Measurements from ENCODE around the gene TMEM8B. TPM values are rescaled to one million over a fixed set of nuclear protein-coding genes. Genes with fewer than 3 reads are reported as not detected.

TMEM8B gene
- total and polyA plus RNA-seq, 10 of the 15 experiments (the other 5 are each of a cell fraction or from before 2014, with no cell fraction given) = 0.19 to 7.6 (median 2.5) TPM

DNA sequence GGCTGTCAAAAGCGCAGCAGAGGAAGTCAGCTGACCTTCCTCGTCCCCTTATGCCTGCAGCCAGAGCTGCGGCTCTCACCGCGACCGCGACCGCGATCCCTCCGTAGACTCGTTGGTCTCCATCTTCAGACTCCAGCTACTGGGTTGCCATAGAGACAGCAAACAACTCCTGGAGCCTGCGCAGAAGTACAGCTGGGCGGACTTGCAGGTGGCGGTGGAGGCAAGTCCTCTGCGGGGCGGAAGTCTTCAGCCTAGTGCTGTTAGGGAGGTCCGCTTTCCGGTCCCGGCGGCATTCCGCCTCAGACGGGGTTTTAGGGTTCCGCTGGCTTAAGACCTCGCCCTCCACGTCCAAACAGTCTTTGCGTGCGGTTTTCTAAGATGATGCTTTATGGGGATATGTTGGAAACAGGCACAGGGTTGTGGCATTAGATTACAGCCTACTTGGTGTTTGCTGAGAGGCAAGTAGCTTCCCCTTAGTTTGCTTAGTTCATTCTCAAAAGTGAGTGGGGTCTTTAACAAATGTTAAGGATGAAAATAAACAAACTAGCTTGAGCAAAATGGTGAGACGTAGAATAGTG lies 16.9 kb upstream of the TMEM8B start, which contains the start of gene SPAG8 (continued):
- TF ChIP-seq, protein P1, sequence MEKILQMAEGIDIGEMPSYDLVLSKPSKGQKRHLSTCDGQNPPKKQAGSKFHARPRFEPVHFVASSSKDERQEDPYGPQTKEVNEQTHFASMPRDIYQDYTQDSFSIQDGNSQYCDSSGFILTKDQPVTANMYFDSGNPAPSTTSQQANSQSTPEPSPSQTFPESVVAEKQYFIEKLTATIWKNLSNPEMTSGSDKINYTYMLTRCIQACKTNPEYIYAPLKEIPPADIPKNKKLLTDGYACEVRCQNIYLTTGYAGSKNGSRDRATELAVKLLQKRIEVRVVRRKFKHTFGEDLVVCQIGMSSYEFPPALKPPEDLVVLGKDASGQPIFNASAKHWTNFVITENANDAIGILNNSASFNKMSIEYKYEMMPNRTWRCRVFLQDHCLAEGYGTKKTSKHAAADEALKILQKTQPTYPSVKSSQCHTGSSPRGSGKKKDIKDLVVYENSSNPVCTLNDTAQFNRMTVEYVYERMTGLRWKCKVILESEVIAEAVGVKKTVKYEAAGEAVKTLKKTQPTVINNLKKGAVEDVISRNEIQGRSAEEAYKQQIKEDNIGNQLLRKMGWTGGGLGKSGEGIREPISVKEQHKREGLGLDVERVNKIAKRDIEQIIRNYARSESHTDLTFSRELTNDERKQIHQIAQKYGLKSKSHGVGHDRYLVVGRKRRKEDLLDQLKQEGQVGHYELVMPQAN (conservative IDR thresholded peaks at IDR 0.05) = peak; percentile 94
- TF ChIP-seq SMC3 (IDR thresholded peaks at IDR 0.05; ENCODE audit: borderline replicate concordance, low read length) (no peak), SRF (IDR thresholded peaks at IDR 0.05; ENCODE audit: low read depth in 2 of 2, low read length in 2 of 2) (peak in 1 of 2 experiments; percentile 90; a peak in 2 of 4 replicates), RB1 (IDR thresholded peaks at IDR 0.05; ENCODE audit: borderline replicate concordance) (peak; percentile 68; the same call in 1 of the 2 replicates), CBX3 (IDR thresholded peaks at IDR 0.05; ENCODE audit: borderline replicate concordance, low read depth) (no peak), TCF7 (IDR thresholded peaks at IDR 0.05; ENCODE audit: borderline replicate concordance) (0 out of 2 replicates have a peak, but pooled peaks have one; percentile 60), KLF5 (IDR thresholded peaks at IDR 0.05; ENCODE audit: partially characterized antibody) (peak; percentile 65), KDM1A (IDR thresholded peaks at IDR 0.05; ENCODE audit: borderline replicate concordance) (no peak), TCF3 (IDR thresholded peaks at IDR 0.05; ENCODE audit: borderline replicate concordance, insufficient read depth, low read depth, low read length) (peak; percentile 60; the same call in 1 of the 2 replicates), SREBF2 (IDR thresholded peaks at IDR 0.05; ENCODE audit: low read length) (peak; percentile 56; the same call in 1 of the 2 replicates), CHD4 (IDR thresholded peaks at IDR 0.05) (no peak), RAD51 (IDR thresholded peaks at IDR 0.05) (peak; percentile 63; the same call in 1 of the 2 replicates), BACH1 (IDR thresholded peaks at IDR 0.05; ENCODE audit: borderline replicate concordance) (no peak)
- TF ChIP-seq, protein P2, sequence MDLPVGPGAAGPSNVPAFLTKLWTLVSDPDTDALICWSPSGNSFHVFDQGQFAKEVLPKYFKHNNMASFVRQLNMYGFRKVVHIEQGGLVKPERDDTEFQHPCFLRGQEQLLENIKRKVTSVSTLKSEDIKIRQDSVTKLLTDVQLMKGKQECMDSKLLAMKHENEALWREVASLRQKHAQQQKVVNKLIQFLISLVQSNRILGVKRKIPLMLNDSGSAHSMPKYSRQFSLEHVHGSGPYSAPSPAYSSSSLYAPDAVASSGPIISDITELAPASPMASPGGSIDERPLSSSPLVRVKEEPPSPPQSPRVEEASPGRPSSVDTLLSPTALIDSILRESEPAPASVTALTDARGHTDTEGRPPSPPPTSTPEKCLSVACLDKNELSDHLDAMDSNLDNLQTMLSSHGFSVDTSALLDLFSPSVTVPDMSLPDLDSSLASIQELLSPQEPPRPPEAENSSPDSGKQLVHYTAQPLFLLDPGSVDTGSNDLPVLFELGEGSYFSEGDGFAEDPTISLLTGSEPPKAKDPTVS (IDR thresholded peaks at IDR 0.05; ENCODE audit: low read depth, low read length) = peak; percentile 46; the same call in 1 of the 2 replicates
- TF ChIP-seq, protein P3, sequence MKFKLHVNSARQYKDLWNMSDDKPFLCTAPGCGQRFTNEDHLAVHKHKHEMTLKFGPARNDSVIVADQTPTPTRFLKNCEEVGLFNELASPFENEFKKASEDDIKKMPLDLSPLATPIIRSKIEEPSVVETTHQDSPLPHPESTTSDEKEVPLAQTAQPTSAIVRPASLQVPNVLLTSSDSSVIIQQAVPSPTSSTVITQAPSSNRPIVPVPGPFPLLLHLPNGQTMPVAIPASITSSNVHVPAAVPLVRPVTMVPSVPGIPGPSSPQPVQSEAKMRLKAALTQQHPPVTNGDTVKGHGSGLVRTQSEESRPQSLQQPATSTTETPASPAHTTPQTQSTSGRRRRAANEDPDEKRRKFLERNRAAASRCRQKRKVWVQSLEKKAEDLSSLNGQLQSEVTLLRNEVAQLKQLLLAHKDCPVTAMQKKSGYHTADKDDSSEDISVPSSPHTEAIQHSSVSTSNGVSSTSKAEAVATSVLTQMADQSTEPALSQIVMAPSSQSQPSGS (IDR thresholded peaks at IDR 0.05; ENCODE audit: low read length) = no peak
- TF ChIP-seq, protein P4, sequence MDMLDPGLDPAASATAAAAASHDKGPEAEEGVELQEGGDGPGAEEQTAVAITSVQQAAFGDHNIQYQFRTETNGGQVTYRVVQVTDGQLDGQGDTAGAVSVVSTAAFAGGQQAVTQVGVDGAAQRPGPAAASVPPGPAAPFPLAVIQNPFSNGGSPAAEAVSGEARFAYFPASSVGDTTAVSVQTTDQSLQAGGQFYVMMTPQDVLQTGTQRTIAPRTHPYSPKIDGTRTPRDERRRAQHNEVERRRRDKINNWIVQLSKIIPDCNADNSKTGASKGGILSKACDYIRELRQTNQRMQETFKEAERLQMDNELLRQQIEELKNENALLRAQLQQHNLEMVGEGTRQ (IDR thresholded peaks at IDR 0.05; ENCODE audit: borderline replicate concordance, low read depth, low read length) = peak; percentile 47
- TF ChIP-seq, protein P5, sequence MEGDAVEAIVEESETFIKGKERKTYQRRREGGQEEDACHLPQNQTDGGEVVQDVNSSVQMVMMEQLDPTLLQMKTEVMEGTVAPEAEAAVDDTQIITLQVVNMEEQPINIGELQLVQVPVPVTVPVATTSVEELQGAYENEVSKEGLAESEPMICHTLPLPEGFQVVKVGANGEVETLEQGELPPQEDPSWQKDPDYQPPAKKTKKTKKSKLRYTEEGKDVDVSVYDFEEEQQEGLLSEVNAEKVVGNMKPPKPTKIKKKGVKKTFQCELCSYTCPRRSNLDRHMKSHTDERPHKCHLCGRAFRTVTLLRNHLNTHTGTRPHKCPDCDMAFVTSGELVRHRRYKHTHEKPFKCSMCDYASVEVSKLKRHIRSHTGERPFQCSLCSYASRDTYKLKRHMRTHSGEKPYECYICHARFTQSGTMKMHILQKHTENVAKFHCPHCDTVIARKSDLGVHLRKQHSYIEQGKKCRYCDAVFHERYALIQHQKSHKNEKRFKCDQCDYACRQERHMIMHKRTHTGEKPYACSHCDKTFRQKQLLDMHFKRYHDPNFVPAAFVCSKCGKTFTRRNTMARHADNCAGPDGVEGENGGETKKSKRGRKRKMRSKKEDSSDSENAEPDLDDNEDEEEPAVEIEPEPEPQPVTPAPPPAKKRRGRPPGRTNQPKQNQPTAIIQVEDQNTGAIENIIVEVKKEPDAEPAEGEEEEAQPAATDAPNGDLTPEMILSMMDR (IDR thresholded peaks at IDR 0.05 in 2 of 3, conservative IDR thresholded peaks at IDR 0.05 in 1 of 3; ENCODE audit: control insufficient read depth in 2 of 3, extremely low read depth in 1 of 3, insufficient read depth in 1 of 3, low read depth in 3 of 3, low read length in 3 of 3) = no peak
- TF ChIP-seq, protein P6, sequence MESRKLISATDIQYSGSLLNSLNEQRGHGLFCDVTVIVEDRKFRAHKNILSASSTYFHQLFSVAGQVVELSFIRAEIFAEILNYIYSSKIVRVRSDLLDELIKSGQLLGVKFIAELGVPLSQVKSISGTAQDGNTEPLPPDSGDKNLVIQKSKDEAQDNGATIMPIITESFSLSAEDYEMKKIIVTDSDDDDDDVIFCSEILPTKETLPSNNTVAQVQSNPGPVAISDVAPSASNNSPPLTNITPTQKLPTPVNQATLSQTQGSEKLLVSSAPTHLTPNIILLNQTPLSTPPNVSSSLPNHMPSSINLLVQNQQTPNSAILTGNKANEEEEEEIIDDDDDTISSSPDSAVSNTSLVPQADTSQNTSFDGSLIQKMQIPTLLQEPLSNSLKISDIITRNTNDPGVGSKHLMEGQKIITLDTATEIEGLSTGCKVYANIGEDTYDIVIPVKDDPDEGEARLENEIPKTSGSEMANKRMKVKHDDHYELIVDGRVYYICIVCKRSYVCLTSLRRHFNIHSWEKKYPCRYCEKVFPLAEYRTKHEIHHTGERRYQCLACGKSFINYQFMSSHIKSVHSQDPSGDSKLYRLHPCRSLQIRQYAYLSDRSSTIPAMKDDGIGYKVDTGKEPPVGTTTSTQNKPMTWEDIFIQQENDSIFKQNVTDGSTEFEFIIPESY (IDR thresholded peaks at IDR 0.05) = no peak

Data from GM12878 (cell line).